Measurements from ENCODE around the gene FAM83E.

Gene FAM83E

GRCh38 chr19:48617146-48617937 is 2.5 kb upstream of the FAM83E start:
- Histone ChIP-seq H3K27me3 (ENCODE audit: control insufficient read depth in 1 of 2, insufficient read depth in 2 of 2, low read length in 2 of 2) (no peaks in the 10 kb centered on the region), H3K4me1 (ENCODE audit: control insufficient read depth, insufficient read depth, low read length) (peaks cover 33% of the 10 kb centered on the region), H3K4me3 (ENCODE audit: low read length in 2 of 2) (peak overlapping the region; percentile 96 to 98), H3K27ac (ENCODE audit: low read length) (no peak overlapping the region), H3K9ac (ENCODE audit: low read length in 2 of 2) (peak overlapping the region; percentile 95 to 99), H3K9me3 (ENCODE audit: control insufficient read depth in 2 of 2, low read length in 2 of 2) (no peaks in the 10 kb centered on the region), H3K36me3 (ENCODE audit: control insufficient read depth in 2 of 2, insufficient read depth in 2 of 2, low read length in 2 of 2) (peaks cover 21 to 23% of the 10 kb centered on the region in 2 donors)

GRCh38 chr19:48616491-48617056 is 1.7 kb upstream of the FAM83E start:
- no peak overlapping the region for H3K4me3 ChIP-seq (ENCODE audit: low read length in 2 of 2)

GRCh38 chr19:48616041-48616436 is 1.2 kb upstream of the FAM83E start:
- no peak overlapping the region for H3K4me3 ChIP-seq (ENCODE audit: low read length in 2 of 2)
- no peaks in the 10 kb centered on the region for H3K27me3 ChIP-seq (ENCODE audit: control insufficient read depth in 1 of 2, insufficient read depth in 2 of 2, low read length in 2 of 2)
- no peak overlapping the region for H3K27ac ChIP-seq (ENCODE audit: low read length)
- peaks cover 21 to 23% of the 10 kb centered on the region in 2 donors for H3K36me3 ChIP-seq (ENCODE audit: control insufficient read depth in 2 of 2, insufficient read depth in 2 of 2, low read length in 2 of 2)
- H3K4me1 ChIP-seq (ENCODE audit: control insufficient read depth, insufficient read depth, low read length) = peaks cover 33% of the 10 kb centered on the region
- no peaks in the 10 kb centered on the region for H3K9me3 ChIP-seq (ENCODE audit: control insufficient read depth in 2 of 2, low read length in 2 of 2)
- H3K9ac ChIP-seq (ENCODE audit: low read length in 2 of 2) = no peak overlapping the region

More at GRCh38 chr19:48616491-48617056, 1.7 kb upstream of the FAM83E start:
- Histone ChIP-seq H3K9ac (ENCODE audit: low read length in 2 of 2) (no peak overlapping the region), H3K36me3 (ENCODE audit: control insufficient read depth in 2 of 2, insufficient read depth in 2 of 2, low read length in 2 of 2) (peaks cover 21 to 23% of the 10 kb centered on the region in 2 donors), H3K9me3 (ENCODE audit: control insufficient read depth in 2 of 2, low read length in 2 of 2) (no peaks in the 10 kb centered on the region), H3K27me3 (ENCODE audit: control insufficient read depth in 1 of 2, insufficient read depth in 2 of 2, low read length in 2 of 2) (no peaks in the 10 kb centered on the region), H3K27ac (ENCODE audit: low read length) (no peak overlapping the region), H3K4me1 (ENCODE audit: control insufficient read depth, insufficient read depth, low read length) (peaks cover 33% of the 10 kb centered on the region)

GRCh38 chr19:48615231-48616040 is 560 bp upstream of the FAM83E start:
- H3K27ac ChIP-seq (ENCODE audit: low read length) = no peak overlapping the region
- no peaks in the 10 kb centered on the region for H3K9me3 ChIP-seq (ENCODE audit: control insufficient read depth in 2 of 2, low read length in 2 of 2)
- H3K4me1 ChIP-seq (ENCODE audit: control insufficient read depth, insufficient read depth, low read length) = peaks cover 33% of the 10 kb centered on the region
- no peaks in the 10 kb centered on the region for H3K27me3 ChIP-seq (ENCODE audit: control insufficient read depth in 1 of 2, insufficient read depth in 2 of 2, low read length in 2 of 2)
- peaks cover 21 to 23% of the 10 kb centered on the region in 2 donors for H3K36me3 ChIP-seq (ENCODE audit: control insufficient read depth in 2 of 2, insufficient read depth in 2 of 2, low read length in 2 of 2)
- H3K9ac ChIP-seq (ENCODE audit: low read length in 2 of 2) = no peak overlapping the region
- H3K4me3 ChIP-seq (ENCODE audit: low read length in 2 of 2) = no peak overlapping the region

- peaks cover 25% of the 10 kb centered on the region for H3K4me1 ChIP-seq (ENCODE audit: control insufficient read depth, insufficient read depth, low read length)
- no peak overlapping the region for H3K9ac ChIP-seq (ENCODE audit: low read length in 2 of 2)
- peaks cover 21 to 23% of the 10 kb centered on the region in 2 donors for H3K36me3 ChIP-seq (ENCODE audit: control insufficient read depth in 2 of 2, insufficient read depth in 2 of 2, low read length in 2 of 2)
- no peaks in the 10 kb centered on the region for H3K9me3 ChIP-seq (ENCODE audit: control insufficient read depth in 2 of 2, low read length in 2 of 2)
- no peak overlapping the region for H3K27ac ChIP-seq (ENCODE audit: low read length)
- H3K27me3 ChIP-seq (ENCODE audit: control insufficient read depth in 1 of 2, insufficient read depth in 2 of 2, low read length in 2 of 2) = no peaks in the 10 kb centered on the region
- H3K4me3 ChIP-seq (ENCODE audit: low read length in 2 of 2) = no peak overlapping the region
Observed at GRCh38 chr19:48613852-48614435, 932 bp downstream of the FAM83E start.

- no peaks in the 10 kb centered on the region for H3K9me3 ChIP-seq (ENCODE audit: control insufficient read depth in 2 of 2, low read length in 2 of 2)
- H3K27me3 ChIP-seq (ENCODE audit: control insufficient read depth in 1 of 2, insufficient read depth in 2 of 2, low read length in 2 of 2) = no peaks in the 10 kb centered on the region
- peaks cover 22% of the 10 kb centered on the region for H3K4me1 ChIP-seq (ENCODE audit: control insufficient read depth, insufficient read depth, low read length)
- H3K9ac ChIP-seq (ENCODE audit: low read length in 2 of 2) = no peak overlapping the region
- peaks cover 21 to 23% of the 10 kb centered on the region in 2 donors for H3K36me3 ChIP-seq (ENCODE audit: control insufficient read depth in 2 of 2, insufficient read depth in 2 of 2, low read length in 2 of 2)
- no peak overlapping the region for H3K4me3 ChIP-seq (ENCODE audit: low read length in 2 of 2)
- H3K27ac ChIP-seq (ENCODE audit: low read length) = no peak overlapping the region
Observed at GRCh38 chr19:48613024-48613851, 1.6 kb downstream of the FAM83E start.

- H3K9ac ChIP-seq (ENCODE audit: low read length in 2 of 2) = no peak overlapping the region
- peaks cover 17 to 18% of the 10 kb centered on the region in 2 donors for H3K36me3 ChIP-seq (ENCODE audit: control insufficient read depth in 2 of 2, insufficient read depth in 2 of 2, low read length in 2 of 2)
- H3K9me3 ChIP-seq (ENCODE audit: control insufficient read depth in 2 of 2, low read length in 2 of 2) = no peaks in the 10 kb centered on the region
- peaks cover 9% of the 10 kb centered on the region for H3K4me1 ChIP-seq (ENCODE audit: control insufficient read depth, insufficient read depth, low read length)
- H3K27me3 ChIP-seq (ENCODE audit: control insufficient read depth in 1 of 2, insufficient read depth in 2 of 2, low read length in 2 of 2) = no peaks in the 10 kb centered on the region
- no peak overlapping the region for H3K27ac ChIP-seq (ENCODE audit: low read length)
- H3K4me3 ChIP-seq (ENCODE audit: low read length in 2 of 2) = no peak overlapping the region
Observed at GRCh38 chr19:48611872-48612271, 3.0 kb downstream of the FAM83E start.

GRCh38 chr19:48609571-48610108 is 5.2 kb downstream of the FAM83E start:
- no peaks in the 10 kb centered on the region for H3K9me3 ChIP-seq (ENCODE audit: control insufficient read depth in 2 of 2, low read length in 2 of 2)
- no peaks in the 10 kb centered on the region for H3K27me3 ChIP-seq (ENCODE audit: control insufficient read depth in 1 of 2, insufficient read depth in 2 of 2, low read length in 2 of 2)
- no peaks in the 10 kb centered on the region for H3K36me3 ChIP-seq (ENCODE audit: control insufficient read depth in 2 of 2, insufficient read depth in 2 of 2, low read length in 2 of 2)
- H3K4me3 ChIP-seq (ENCODE audit: low read length in 2 of 2) = no peak overlapping the region
- no peak overlapping the region for H3K9ac ChIP-seq (ENCODE audit: low read length in 2 of 2)
- H3K4me1 ChIP-seq (ENCODE audit: control insufficient read depth, insufficient read depth, low read length) = no peaks in the 10 kb centered on the region
- H3K27ac ChIP-seq (ENCODE audit: low read length) = no peak overlapping the region

GRCh38 chr19:48608798-48609263 is 6.0 kb downstream of the FAM83E start:
- Histone ChIP-seq H3K27ac (ENCODE audit: low read length) (no peak overlapping the region), H3K27me3 (ENCODE audit: control insufficient read depth in 1 of 2, insufficient read depth in 2 of 2, low read length in 2 of 2) (no peaks in the 10 kb centered on the region), H3K9me3 (ENCODE audit: control insufficient read depth in 2 of 2, low read length in 2 of 2) (no peaks in the 10 kb centered on the region), H3K4me3 (ENCODE audit: low read length in 2 of 2) (no peak overlapping the region), H3K4me1 (ENCODE audit: control insufficient read depth, insufficient read depth, low read length) (no peaks in the 10 kb centered on the region), H3K9ac (ENCODE audit: low read length in 2 of 2) (no peak overlapping the region), H3K36me3 (ENCODE audit: control insufficient read depth in 2 of 2, insufficient read depth in 2 of 2, low read length in 2 of 2) (no peaks in the 10 kb centered on the region)
